HG02610 (cell line): ENCODE measurements around the gene CCDC150.
"Not testable (repeated sequence)": the region's sequence is repeated elsewhere in the genome, so short reads cannot be mapped to it uniquely, and the experiment has no call there.

Experiments used
- ATAC-seq: cut with Tn5 transposase; IDR thresholded peaks from one replicate; pipeline ENCODE4 v1.9.1; 2021; ENCODE audit warnings: mild to moderate bottlenecking, moderate library complexity; ENCODE audit not compliant: unreplicated experiment

Gene CCDC150

GRCh38 chr2:196703695-196704094, 64.2 kb downstream of the CCDC150 start:
- ATAC-seq, result no peak

GRCh38 chr2:196710056-196710455, 70.5 kb downstream of the CCDC150 start:
- not testable (repeated sequence) for ATAC-seq

- no peak for ATAC-seq
Observed at GRCh38 chr2:196711625-196712024, 72.1 kb downstream of the CCDC150 start.

- ATAC-seq, result no peak
Observed at GRCh38 chr2:196712867-196713266, 73.4 kb downstream of the CCDC150 start.

- ATAC-seq, result no peak
Observed at GRCh38 chr2:196718419-196719109, 79.0 kb downstream of the CCDC150 start.

GRCh38 chr2:196719110-196719872, 79.8 kb downstream of the CCDC150 start:
- peak; percentile 73 for ATAC-seq

- no peak for ATAC-seq
Observed at GRCh38 chr2:196723571-196723970, 84.1 kb downstream of the CCDC150 start.

GRCh38 chr2:196725218-196725617, 85.7 kb downstream of the CCDC150 start:
- no peak for ATAC-seq

GRCh38 chr2:196725882-196726281, 86.4 kb downstream of the CCDC150 start:
- no peak for ATAC-seq

- ATAC-seq, result no peak
Observed at GRCh38 chr2:196729418-196729817, 89.9 kb downstream of the CCDC150 start.

GRCh38 chr2:196736646-196737045, 97.1 kb downstream of the CCDC150 start:
- not testable (repeated sequence) for ATAC-seq

GRCh38 chr2:196737046-196737445, 97.5 kb downstream of the CCDC150 start:
- no peak for ATAC-seq

- ATAC-seq, result no peak
Observed at GRCh38 chr2:196739031-196739430, 99.5 kb downstream of the CCDC150 start.

GRCh38 chr2:196742216-196742615, 102.7 kb downstream of the CCDC150 start:
- ATAC-seq, result no peak

- no peak for ATAC-seq
Observed at GRCh38 chr2:196742685-196743084, 103.2 kb downstream of the CCDC150 start.

GRCh38 chr2:196743165-196743564, 103.7 kb downstream of the CCDC150 start:
- no peak for ATAC-seq

- no peak for ATAC-seq
Observed at GRCh38 chr2:196745711-196746110, 106.2 kb downstream of the CCDC150 start.

GRCh38 chr2:196747400-196747799, 107.9 kb downstream of the CCDC150 start:
- no peak for ATAC-seq

- no peak for ATAC-seq
Observed at GRCh38 chr2:196748123-196748522, 108.6 kb downstream of the CCDC150 start.

- no peak for ATAC-seq
Observed at GRCh38 chr2:196750291-196750923, 110.9 kb downstream of the CCDC150 start.

GRCh38 chr2:196750977-196751631, 111.6 kb downstream of the CCDC150 start:
- peak; percentile 82 for ATAC-seq
